A673 (cell line): ENCODE measurements around the gene IL1RAPL1.

Source experiments
- CTCF ChIP-seq: fragments of 300-800, 200-600 bp; sonication (generic); conservative IDR thresholded peaks from 2 replicates; pipeline ENCODE4 v1.5.1; 2017; ENCODE audit warnings: low read depth, mild to moderate bottlenecking, antibody characterized with exemption, low read length, moderate library complexity, mixed read lengths
- EZH2 ChIP-seq: fragments of 200-600 bp; sonication (generic); IDR thresholded peaks from 2 replicates; pipeline ENCODE4 v1.6.1; 2017; ENCODE audit warnings: borderline replicate concordance, low read depth, mild to moderate bottlenecking, mixed read lengths, antibody characterized with exemption, low read length; ENCODE audit not compliant: poor library complexity, severe bottlenecking

DNA sequence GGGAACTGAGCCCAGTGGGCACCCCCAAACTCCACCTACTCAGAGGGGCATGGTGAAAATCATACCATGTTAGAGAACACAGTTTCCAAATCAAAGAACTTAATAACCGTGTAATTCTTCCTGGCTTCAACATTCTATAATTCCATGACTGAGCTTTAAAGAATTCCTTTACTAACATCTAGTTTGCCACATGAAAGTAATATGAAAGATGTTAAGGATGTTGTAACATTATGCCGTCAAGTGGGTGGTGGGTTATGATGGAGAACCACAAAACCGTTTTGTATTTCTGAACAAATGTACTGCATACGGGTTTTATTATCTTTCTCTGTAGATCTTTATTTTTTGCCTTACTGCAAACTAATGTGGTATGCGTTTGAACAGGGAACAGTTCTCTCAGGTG lies 1079.1 kb downstream of the IL1RAPL1 start:
- TF ChIP-seq CTCF (no peak), EZH2 (no peak)
